Psoas muscle (tissue), 8 donors: ENCODE measurements around the gene MBD5. TPM values are rescaled to one million over a fixed set of nuclear protein-coding genes. Genes with fewer than 3 reads are reported as not detected.

Experiments used
- ATAC-seq, 4 donors: fragments of 200-7000 bp; cut with Tn5 transposase; one replicate each; pipeline ENCODE4 v1.9.1; 2020; ENCODE audit warnings: moderate library complexity in 3 of 4, mild to moderate bottlenecking in 2 of 4
- DNase-seq, 2 donors: peaks; one replicate each; pipeline ENCODE4 v3.0.0-alpha.2; 2020
- H3K27ac ChIP-seq: fragments of 200-600 bp; one replicate; pipeline ENCODE4 v1.8.0; 2022
- H3K27me3 ChIP-seq, 3 donors: fragments of 200-600 bp in 1 of 3; one replicate each; pipeline versions ENCODE4 v1.6.1 to v1.8.0; 2013 to 2022; ENCODE audit warnings: low read length in 2 of 3, mild to moderate bottlenecking in 2 of 3, moderate library complexity in 1 of 3; ENCODE audit not compliant: insufficient read depth in 3 of 3
- H3K36me3 ChIP-seq, 2 donors: fragments of 200-600 bp in 1 of 2; one replicate each; pipeline versions ENCODE4 v1.6.1 to v1.8.0; 2013 to 2022; ENCODE audit warnings: low read depth in 1 of 2, mild to moderate bottlenecking in 1 of 2, moderate library complexity in 1 of 2; ENCODE audit not compliant: insufficient read depth in 1 of 2
- H3K4me1 ChIP-seq: fragments of 200-600 bp; one replicate; pipeline ENCODE4 v1.8.0; 2022
- H3K4me3 ChIP-seq: fragments of 200-600 bp; one replicate; pipeline ENCODE4 v1.8.0; 2022; ENCODE audit warnings: mild to moderate bottlenecking
- H3K9me3 ChIP-seq: fragments of 200-600 bp; one replicate; pipeline ENCODE4 v1.8.0; 2022
- CTCF ChIP-seq: fragments of 200-600 bp; IDR thresholded peaks from one replicate; pipeline ENCODE4 v1.8.0; 2022; ENCODE audit warnings: antibody characterized with exemption
- WGBS, 3 donors: extraction: QIAGEN DNeasy Blood & Tissue Kit; methylation state at CpG; one replicate each; pipeline versions ENCODE4 v1.1.6 to v1.1.7; 2013; 5-methylcytosine and 5-hydroxymethylcytosine counted together
- intact Hi-C, 2 donors: fragments of 100-400 bp; cut with DNase I; formaldehyde crosslinking; loops; one replicate each; pipeline versions ENCODE4 v1.11.0 to v1.14.2; 2022
- polyA plus RNA-seq, 3 donors: library from polyadenylated mRNA; stranded (reverse); fragments of 200-250 nt; gene quantifications; one replicate each; pipeline ENCODE4 v1.2.3, GENCODE V29; 2013
- total RNA-seq, 4 donors: library from RNA; stranded (reverse); fragmentation: NEBNext Ultra II Directional in 2 of 4; extraction: Animal tissue kit (Norgen Biotek cat#: 25700) in 2 of 4; gene quantifications; one replicate each; pipeline versions ENCODE4 v1.2.1 to v1.2.4, GENCODE V29; 2021 to 2023
- donor health status: healthy with polysubstance abuse.
- donor health status: DM: no; HTN: no; CAD: no; lungs with moderate emphysema.
- donor health status: Bipolar disorder and iron deficiency.
- donor health status: healthy.
- donor health status: DM: yes; HTN: yes; CAD: no.
- donor health status: DM: no; HTN: no; CAD: no.
- donor health status: DM: no; HTN: no; CAD: no.
- donor health status: DM: yes; HTN: yes; CAD: no.

The MBD5 gene
- total and polyA plus RNA-seq, 7 donors, result 3.2 to 36.5 (median 17.5) TPM

- TF ChIP-seq CTCF, result no peak
These were observed 524.7 kb downstream of the MBD5 start for GRCh38 chr2:148545390-148546256.

GRCh38 chr2:148546270-148546669 lies 525.4 kb downstream of the MBD5 start:
- intact Hi-C loops, result no loop called here
- H3K4me1 ChIP-seq, result no peaks in the 10 kb centered on the region
- H3K4me3 ChIP-seq, result no peak overlapping the region
- H3K36me3 ChIP-seq, result no peaks in the 10 kb centered on the region
- WGBS, 3 donors, result 90 to 96% (median 92%) methylated on average over 1 of the region's 1 CpG
- DNase-seq (no peak), ATAC-seq (no peak)
- H3K27ac ChIP-seq, result no peak overlapping the region
- H3K9me3 ChIP-seq, result no peaks in the 10 kb centered on the region
- H3K27me3 ChIP-seq, result peaks cover 0 to 1% (median 0%) of the 10 kb centered on the region in 3 donors
- no peak for TF ChIP-seq CTCF

More at GRCh38 chr2:148545390-148546256, 524.7 kb downstream of the MBD5 start:
- Histone ChIP-seq H3K27ac (no peak overlapping the region), H3K4me1 (no peaks in the 10 kb centered on the region), H3K36me3 (no peaks in the 10 kb centered on the region), H3K27me3 (peaks cover 0 to 1% (median 0%) of the 10 kb centered on the region in 3 donors), H3K4me3 (no peak overlapping the region), H3K9me3 (no peaks in the 10 kb centered on the region)
- 83 to 88% (median 87%) methylated on average over 8 of the region's 8 CpGs for whole genome bisulfite sequencing, 3 donors
- intact Hi-C loops, result no loop called here
- no peak for ATAC-seq
- no peak for DNase-seq

GRCh38 chr2:148548716-148549400 lies 528.0 kb downstream of the MBD5 start:
- DNase-seq, result no peak
- no peak for TF ChIP-seq CTCF
- Histone ChIP-seq H3K4me1 (no peaks in the 10 kb centered on the region), H3K27me3 (peaks cover 0 to 1% (median 0%) of the 10 kb centered on the region in 3 donors), H3K9me3 (no peaks in the 10 kb centered on the region), H3K27ac (no peak overlapping the region), H3K4me3 (no peak overlapping the region), H3K36me3 (no peaks in the 10 kb centered on the region)
- intact Hi-C loops, result no loop called here
- 79 to 82% (median 82%) methylated on average over 7 of the region's 7 CpGs for WGBS, 3 donors
- no peak for ATAC-seq

- intact Hi-C loops, result no loop called here
- no peaks in the 10 kb centered on the region for H3K4me1 ChIP-seq
- WGBS, 3 donors, result 27 to 41% (median 38%) methylated on average over 9 of the region's 9 CpGs
- ATAC-seq (no peak), DNase-seq (no peak)
- no peaks in the 10 kb centered on the region for H3K9me3 ChIP-seq
- no peak overlapping the region for H3K27ac ChIP-seq
- no peaks in the 10 kb centered on the region for H3K36me3 ChIP-seq
- H3K4me3 ChIP-seq, result peak overlapping the region; percentile 55
- peaks cover 0 to 1% (median 0%) of the 10 kb centered on the region in 3 donors for H3K27me3 ChIP-seq
- TF ChIP-seq CTCF, result no peak
These were observed 531.9 kb downstream of the MBD5 start for GRCh38 chr2:148552675-148553331.
